WI38 (cell line): Measurements from ENCODE around the gene AR.

Experiments used
- H3K4me3 ChIP-seq: 2 replicates; pipeline ENCODE4 v1.5.1; 2011; ENCODE audit warnings: low read depth, mild to moderate bottlenecking, control low read depth, low read length
- CTCF ChIP-seq: IDR thresholded peaks from 2 replicates; pipeline ENCODE4 v1.5.1; 2012; ENCODE audit warnings: low read depth, mild to moderate bottlenecking, control low read depth, low read length

The AR gene

GRCh38 chrX:67734111-67734753 lies 190.4 kb downstream of the AR start:
- no peak for TF ChIP-seq CTCF
- H3K4me3 ChIP-seq: no peak overlapping the region

DNA sequence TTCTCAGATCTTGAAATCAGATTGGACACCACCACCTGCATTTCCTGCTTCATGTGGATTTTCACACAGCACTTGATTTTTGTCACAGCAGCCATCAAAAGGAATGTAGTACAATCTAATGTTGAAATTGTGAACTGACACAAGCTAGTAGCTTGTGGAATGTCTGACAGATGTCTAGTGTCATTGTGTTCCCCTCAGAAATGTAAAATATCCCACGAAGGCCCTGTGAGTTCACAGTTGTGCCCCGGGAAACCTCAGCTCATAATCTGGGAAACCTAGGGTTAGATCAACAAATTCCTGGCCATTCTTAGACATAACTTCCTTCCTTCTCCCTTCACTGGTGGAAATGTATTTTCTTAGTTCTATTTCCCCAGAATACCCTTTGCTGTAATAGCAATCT lies 205.7 kb downstream of the AR start:
- TF ChIP-seq CTCF: no peak

DNA sequence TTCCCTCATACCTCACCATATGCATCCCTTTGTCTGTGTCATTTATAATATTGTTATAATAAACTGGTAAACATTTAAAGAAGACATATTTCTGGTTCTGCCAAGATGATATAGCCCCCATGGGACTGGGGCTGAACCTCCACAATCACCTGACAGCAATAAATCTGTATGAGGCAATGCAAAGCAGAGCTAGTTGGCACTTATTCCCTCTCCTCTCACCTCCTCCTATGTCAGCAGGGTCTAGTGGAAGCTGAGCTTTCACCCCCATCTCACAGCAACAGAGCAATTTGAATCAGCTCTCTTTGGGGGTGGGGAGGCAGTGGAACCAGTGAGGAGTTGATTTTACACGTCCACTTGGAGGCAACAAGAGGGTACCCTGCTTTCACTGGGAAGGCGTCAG lies 206.9 kb downstream of the AR start:
- no peak overlapping the region for H3K4me3 ChIP-seq
- TF ChIP-seq CTCF: no peak

More for the DNA sequence above, 205.7 kb downstream of the AR start:
- no peak overlapping the region for H3K4me3 ChIP-seq

DNA sequence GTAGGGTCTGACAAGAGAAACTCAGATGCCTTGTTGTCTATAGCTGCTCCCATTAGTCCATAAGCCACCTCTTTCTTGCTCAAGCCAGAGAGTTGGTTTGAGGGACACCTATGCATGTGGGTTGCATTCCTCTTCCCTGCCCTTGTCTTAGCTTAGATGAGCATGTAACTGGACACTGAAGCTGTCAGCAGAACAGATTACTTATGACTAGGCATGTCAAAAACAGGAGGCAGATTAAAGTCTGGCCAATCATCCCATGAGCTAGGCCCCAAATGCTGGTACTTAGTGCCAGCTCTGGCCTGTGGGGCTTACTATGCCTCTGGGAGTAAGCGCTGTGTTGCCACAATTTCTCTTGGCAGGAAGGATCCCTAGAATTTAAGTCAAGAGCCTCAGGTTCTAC lies 215.2 kb downstream of the AR start:
- no peak for TF ChIP-seq CTCF
- H3K4me3 ChIP-seq: no peak overlapping the region

DNA sequence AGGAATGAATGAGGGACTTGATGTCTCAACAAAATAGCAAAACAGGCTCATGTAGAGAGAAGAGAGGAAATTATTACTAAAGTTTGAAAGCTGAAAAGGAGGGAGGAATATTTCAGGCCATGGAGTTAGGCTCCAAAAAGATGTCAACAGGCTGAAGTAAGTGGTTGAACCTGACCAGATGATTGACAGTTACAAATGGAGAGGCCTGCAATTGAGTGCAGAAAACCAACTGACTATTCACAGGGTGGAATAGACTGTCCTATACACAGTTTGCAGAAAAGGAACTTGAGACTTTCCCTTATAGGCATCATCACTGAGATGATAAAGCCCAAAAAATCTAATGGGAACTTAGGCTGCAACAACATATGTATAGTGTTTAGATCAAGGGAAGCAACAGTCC lies 233.3 kb downstream of the AR start:
- no peak overlapping the region for H3K4me3 ChIP-seq
- TF ChIP-seq CTCF: no peak

DNA sequence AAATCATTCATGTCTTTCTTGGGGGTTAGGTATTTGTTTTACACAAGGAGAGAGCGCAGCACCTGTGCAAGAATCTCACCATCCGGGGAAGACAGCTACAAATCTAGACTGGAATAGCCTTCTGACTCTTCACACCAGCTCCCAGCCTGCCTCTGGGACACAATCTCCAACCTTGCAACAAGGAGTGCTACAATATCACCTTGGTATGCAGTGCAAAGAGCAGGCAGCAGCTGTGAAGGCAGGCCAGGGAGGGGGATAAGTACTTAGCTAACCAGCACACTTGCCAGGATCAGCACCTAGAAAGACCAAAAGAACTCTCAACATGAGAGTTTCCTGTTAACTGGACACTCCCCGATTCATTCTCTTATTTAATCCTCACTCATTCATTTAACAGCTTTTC lies 235.3 kb downstream of the AR start:
- H3K4me3 ChIP-seq: no peak overlapping the region
- TF ChIP-seq CTCF: no peak
